Measurements from ENCODE around the gene PIK3CA. TPM values are rescaled to one million over a fixed set of nuclear protein-coding genes. Genes with fewer than 3 reads are reported as not detected.

The PIK3CA gene
- total RNA-seq, 1 donor from 2014 or later, result 28.0 TPM

DNA sequence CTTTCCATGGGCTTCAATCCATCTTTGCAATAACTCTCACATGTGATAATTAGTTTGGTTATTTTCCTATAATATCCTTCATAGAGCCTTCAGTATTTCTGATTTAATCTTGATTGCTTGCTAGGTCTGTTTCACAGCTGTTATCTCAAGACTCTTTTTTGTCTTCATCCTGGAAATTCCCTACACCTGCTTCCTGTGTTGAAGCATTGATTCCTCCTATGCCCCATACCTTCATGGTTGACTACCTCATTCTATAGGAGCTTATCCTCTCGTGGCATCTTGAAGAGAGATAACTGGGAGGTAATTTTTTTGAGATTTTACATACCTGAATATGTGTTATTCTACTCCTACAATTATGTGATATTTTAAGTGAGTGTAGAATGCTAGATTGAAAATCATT is 26.7 kb downstream of the PIK3CA start:
- H4K20me1 ChIP-seq (ENCODE audit: insufficient read depth, low read length), result peaks cover 17% of the 10 kb centered on the region
- H2AFZ ChIP-seq (ENCODE audit: low read depth, low read length), result no peak overlapping the region
- Mint-ChIP-seq H3K9me3 (ENCODE audit: unreplicated experiment) (no peaks in the 10 kb centered on the region), H3K36me3 (ENCODE audit: low read depth, unreplicated experiment) (no peaks in the 10 kb centered on the region), H3K4me3 (ENCODE audit: unreplicated experiment) (no peak overlapping the region), H3K4me1 (ENCODE audit: low read depth, unreplicated experiment) (peaks cover 17% of the 10 kb centered on the region), H3K27ac (ENCODE audit: unreplicated experiment) (no peak overlapping the region), H3K27me3 (ENCODE audit: low read depth, unreplicated experiment) (no peaks in the 10 kb centered on the region)
- no peak overlapping the region for H3K4me3 ChIP-seq (ENCODE audit: insufficient read depth, low read depth, low read length)
- TF ChIP-seq, protein P1, sequence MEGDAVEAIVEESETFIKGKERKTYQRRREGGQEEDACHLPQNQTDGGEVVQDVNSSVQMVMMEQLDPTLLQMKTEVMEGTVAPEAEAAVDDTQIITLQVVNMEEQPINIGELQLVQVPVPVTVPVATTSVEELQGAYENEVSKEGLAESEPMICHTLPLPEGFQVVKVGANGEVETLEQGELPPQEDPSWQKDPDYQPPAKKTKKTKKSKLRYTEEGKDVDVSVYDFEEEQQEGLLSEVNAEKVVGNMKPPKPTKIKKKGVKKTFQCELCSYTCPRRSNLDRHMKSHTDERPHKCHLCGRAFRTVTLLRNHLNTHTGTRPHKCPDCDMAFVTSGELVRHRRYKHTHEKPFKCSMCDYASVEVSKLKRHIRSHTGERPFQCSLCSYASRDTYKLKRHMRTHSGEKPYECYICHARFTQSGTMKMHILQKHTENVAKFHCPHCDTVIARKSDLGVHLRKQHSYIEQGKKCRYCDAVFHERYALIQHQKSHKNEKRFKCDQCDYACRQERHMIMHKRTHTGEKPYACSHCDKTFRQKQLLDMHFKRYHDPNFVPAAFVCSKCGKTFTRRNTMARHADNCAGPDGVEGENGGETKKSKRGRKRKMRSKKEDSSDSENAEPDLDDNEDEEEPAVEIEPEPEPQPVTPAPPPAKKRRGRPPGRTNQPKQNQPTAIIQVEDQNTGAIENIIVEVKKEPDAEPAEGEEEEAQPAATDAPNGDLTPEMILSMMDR (IDR thresholded peaks at IDR 0.05; ENCODE audit: insufficient read depth, low read depth, low read length), result no peak
- no peak for TF ChIP-seq EZH2 (IDR thresholded peaks at IDR 0.05; ENCODE audit: insufficient read depth, low read length)
- DNase-seq (ENCODE audit: low read depth) (no peak), FAIRE-seq (no peak)
- H3K27ac ChIP-seq (ENCODE audit: low read depth, low read length), result no peak overlapping the region
- peaks cover 4% of the 10 kb centered on the region for H3K4me1 ChIP-seq (ENCODE audit: insufficient read depth, low read length)
- H3K79me2 ChIP-seq (ENCODE audit: insufficient read depth, low read length), result peaks cover 56% of the 10 kb centered on the region
- H3K9me3 ChIP-seq (ENCODE audit: insufficient read depth, low read depth, low read length), result no peaks in the 10 kb centered on the region
- no peak overlapping the region for H3K9ac ChIP-seq (ENCODE audit: low read length)
- H3K36me3 ChIP-seq (ENCODE audit: insufficient read depth, low read length), result no peaks in the 10 kb centered on the region
- no peaks in the 10 kb centered on the region for H3K27me3 ChIP-seq (ENCODE audit: insufficient read depth, low read length)
- H3K4me2 ChIP-seq (ENCODE audit: low read length), result peak overlapping the region; percentile 56

GRCh38 chr3:179175358-179175757 is 27.2 kb downstream of the PIK3CA start:
- no peak overlapping the region for H3K27ac Mint-ChIP-seq (ENCODE audit: unreplicated experiment)
- Histone ChIP-seq H3K4me3 (ENCODE audit: insufficient read depth, low read depth, low read length) (no peak overlapping the region), H3K9me3 (ENCODE audit: insufficient read depth, low read depth, low read length) (no peaks in the 10 kb centered on the region), H3K27me3 (ENCODE audit: insufficient read depth, low read length) (no peaks in the 10 kb centered on the region), H3K9ac (ENCODE audit: low read length) (no peak overlapping the region), H3K36me3 (ENCODE audit: insufficient read depth, low read length) (no peaks in the 10 kb centered on the region), H3K4me2 (ENCODE audit: low read length) (peak overlapping the region; percentile 56), H3K79me2 (ENCODE audit: insufficient read depth, low read length) (peaks cover 58% of the 10 kb centered on the region), H3K27ac (ENCODE audit: low read depth, low read length) (no peak overlapping the region), H2AFZ (ENCODE audit: low read depth, low read length) (no peak overlapping the region), H4K20me1 (ENCODE audit: insufficient read depth, low read length) (peaks cover 21% of the 10 kb centered on the region), H3K4me1 (ENCODE audit: insufficient read depth, low read length) (peaks cover 7% of the 10 kb centered on the region)
- no peaks in the 10 kb centered on the region for H3K36me3 Mint-ChIP-seq (ENCODE audit: low read depth, unreplicated experiment)
- peaks cover 17% of the 10 kb centered on the region for H3K4me1 Mint-ChIP-seq (ENCODE audit: low read depth, unreplicated experiment)
- peak; percentile 20 for DNase-seq (ENCODE audit: low read depth)
- peak overlapping the region; percentile 43 for H3K4me3 Mint-ChIP-seq (ENCODE audit: unreplicated experiment)
- H3K9me3 Mint-ChIP-seq (ENCODE audit: unreplicated experiment), result no peaks in the 10 kb centered on the region
- FAIRE-seq, result no peak
- TF ChIP-seq, protein P1 (IDR thresholded peaks at IDR 0.05; ENCODE audit: insufficient read depth, low read depth, low read length), result no peak
- no peak for TF ChIP-seq EZH2 (IDR thresholded peaks at IDR 0.05; ENCODE audit: insufficient read depth, low read length)
- no peaks in the 10 kb centered on the region for H3K27me3 Mint-ChIP-seq (ENCODE audit: low read depth, unreplicated experiment)

DNA sequence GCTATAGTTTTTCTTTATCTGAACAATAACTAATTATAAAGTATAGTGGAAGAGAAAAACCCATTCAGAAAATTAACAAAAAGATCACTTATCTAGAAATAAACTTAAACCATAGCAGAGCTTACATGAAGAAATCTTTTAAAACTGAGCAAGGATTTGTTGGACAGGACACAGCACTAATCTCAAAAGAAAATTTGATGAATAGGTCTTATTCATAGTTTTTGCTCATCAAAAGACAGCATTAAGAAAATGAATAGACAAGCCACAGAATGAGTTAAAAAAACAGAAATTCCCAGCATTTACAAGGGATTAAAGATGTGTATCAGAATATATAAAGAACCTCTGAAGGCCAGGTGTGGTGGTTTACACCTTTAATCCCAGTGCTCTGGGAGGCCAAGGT is 29.5 kb downstream of the PIK3CA start:
- peaks cover 54% of the 10 kb centered on the region for H3K79me2 ChIP-seq (ENCODE audit: insufficient read depth, low read length)
- H4K20me1 ChIP-seq (ENCODE audit: insufficient read depth, low read length), result peaks cover 27% of the 10 kb centered on the region
- no peak overlapping the region for H3K4me3 Mint-ChIP-seq (ENCODE audit: unreplicated experiment)
- peaks cover 20% of the 10 kb centered on the region for H3K4me1 ChIP-seq (ENCODE audit: insufficient read depth, low read length)
- no peak overlapping the region for H3K4me3 ChIP-seq (ENCODE audit: insufficient read depth, low read depth, low read length)
- no peak for TF ChIP-seq EZH2 (IDR thresholded peaks at IDR 0.05; ENCODE audit: insufficient read depth, low read length)
- TF ChIP-seq, protein P1 (IDR thresholded peaks at IDR 0.05; ENCODE audit: insufficient read depth, low read depth, low read length), result no peak
- H3K9me3 ChIP-seq (ENCODE audit: insufficient read depth, low read depth, low read length), result no peaks in the 10 kb centered on the region
- H3K36me3 ChIP-seq (ENCODE audit: insufficient read depth, low read length), result no peaks in the 10 kb centered on the region
- H3K4me1 Mint-ChIP-seq (ENCODE audit: low read depth, unreplicated experiment), result peaks cover 29% of the 10 kb centered on the region
- H3K27me3 ChIP-seq (ENCODE audit: insufficient read depth, low read length), result no peaks in the 10 kb centered on the region
- DNase-seq (ENCODE audit: low read depth) (no peak), FAIRE-seq (no peak)
- no peaks in the 10 kb centered on the region for H3K9me3 Mint-ChIP-seq (ENCODE audit: unreplicated experiment)
- H3K27me3 Mint-ChIP-seq (ENCODE audit: low read depth, unreplicated experiment), result no peaks in the 10 kb centered on the region
- no peak overlapping the region for H3K9ac ChIP-seq (ENCODE audit: low read length)
- H2AFZ ChIP-seq (ENCODE audit: low read depth, low read length), result no peak overlapping the region
- no peaks in the 10 kb centered on the region for H3K36me3 Mint-ChIP-seq (ENCODE audit: low read depth, unreplicated experiment)
- H3K27ac ChIP-seq (ENCODE audit: low read depth, low read length), result no peak overlapping the region
- H3K4me2 ChIP-seq (ENCODE audit: low read length), result no peak overlapping the region
- no peak overlapping the region for H3K27ac Mint-ChIP-seq (ENCODE audit: unreplicated experiment)
